H1 (cell line): Measurements from ENCODE around the gene KNDC1. TPM values are rescaled to one million over a fixed set of nuclear protein-coding genes. Genes with fewer than 3 reads are reported as not detected.
A peak's percentile ranks its signal among the peaks of the same experiment; 100 is the strongest.

Experiments
- CTCF ChIA-PET: fragments of 300-600 bp; sonication (Branson Sonifier 250); formaldehyde crosslinking; loops from one replicate; lab custom pipeline; 2021; ENCODE audit not compliant: partially characterized antibody; lab: Charles Lee
- POLR2A ChIA-PET: fragments of 300-600 bp; sonication (Branson Sonifier 250); formaldehyde crosslinking; loops from one replicate; lab custom pipeline; 2021; ENCODE audit warnings: inconsistent platforms; ENCODE audit not compliant: partially characterized antibody; lab: Charles Lee
- DNase-seq, 2 experiments: peaks; one replicate each; pipeline versions ENCODE4 v3.0.0 to v3.0.0-alpha.2; 2010 to 2022; ENCODE audit warnings: low spot score in 2 of 2, low read depth in 1 of 2, mixed read lengths in 1 of 2
- FAIRE-seq: peaks from 2 replicates; lab custom pipeline; 2011; peaks lifted over from hg19 to GRCh38; lab: Jason Lieb, UNC
- H2AFZ ChIP-seq: 2 replicates; pipeline ENCODE4 v1.8.1; 2012; ENCODE audit warnings: low read length, inconsistent platforms
- H2AK5ac ChIP-seq: 2 replicates; pipeline ENCODE4 v1.6.1; 2013; ENCODE audit warnings: low read depth, low read length
- H2BK120ac ChIP-seq: replicated peaks from 2 replicates; pipeline ENCODE3; 2013; ENCODE audit warnings: low read depth, low read length, inconsistent platforms
- H2BK12ac ChIP-seq: 2 replicates; pipeline ENCODE4 v1.6.1; 2013; ENCODE audit warnings: low read depth, low read length
- H2BK15ac ChIP-seq: 2 replicates; pipeline ENCODE4 v1.6.1; 2013; ENCODE audit warnings: low read length
- H2BK20ac ChIP-seq: 2 replicates; pipeline ENCODE4 v1.6.1; 2013; ENCODE audit warnings: low read length
- H2BK5ac ChIP-seq: 2 replicates; pipeline ENCODE4 v1.6.1; 2013; ENCODE audit warnings: low read depth, low read length
- H3K14ac ChIP-seq: 2 replicates; pipeline ENCODE4 v1.6.1; 2013; ENCODE audit warnings: inconsistent platforms; ENCODE audit not compliant: insufficient read length
- H3K18ac ChIP-seq: 2 replicates; pipeline ENCODE4 v1.6.1; 2013; ENCODE audit warnings: low read length; ENCODE audit errors: extremely low read depth
- H3K23ac ChIP-seq: 2 replicates; pipeline ENCODE4 v1.6.1; 2013; ENCODE audit warnings: inconsistent platforms; ENCODE audit not compliant: insufficient read length
- H3K23me2 ChIP-seq: 2 replicates; pipeline ENCODE4 v1.6.1; 2013; ENCODE audit warnings: low read depth, low read length
- H3K27ac ChIP-seq: 2 replicates; pipeline ENCODE4 v1.6.1; 2011; ENCODE audit warnings: low read depth, low read length, inconsistent platforms
- H3K27me3 ChIP-seq, 4 experiments: replicated peaks in 1 of 4; 1 replicate in 1 of 4; 2 replicates in 3 of 4; pipeline versions ENCODE4 v1.6.1 to v1.8.1; 2011 to 2013; ENCODE audit warnings: low read length in 3 of 4, mild to moderate bottlenecking in 3 of 4, inconsistent platforms in 2 of 4, mixed read lengths in 2 of 4, moderate library complexity in 1 of 4; ENCODE audit not compliant: control insufficient read depth in 3 of 4, insufficient read depth in 3 of 4; ENCODE audit errors: extremely low read depth in 1 of 4
- H3K36me3 ChIP-seq, 4 experiments: 2 replicates each; pipeline versions ENCODE4 v1.6.1 to v1.8.1; 2011 to 2013; ENCODE audit warnings: mild to moderate bottlenecking in 4 of 4, low read length in 3 of 4, moderate library complexity in 2 of 4, control low read depth in 1 of 4, inconsistent platforms in 1 of 4; ENCODE audit not compliant: insufficient read depth in 4 of 4, control insufficient read depth in 2 of 4
- H3K4ac ChIP-seq: replicated peaks from 2 replicates; pipeline ENCODE3; 2013; ENCODE audit warnings: low read length, low read depth, mixed read lengths, inconsistent platforms; ENCODE audit not compliant: insufficient read length
- H3K4me1 ChIP-seq, 4 experiments: replicated peaks in 1 of 4; 1 replicate in 1 of 4; 2 replicates in 3 of 4; pipeline versions ENCODE4 v1.6.1 to v1.8.1; 2011 to 2013; ENCODE audit warnings: low read length in 3 of 4, inconsistent platforms in 2 of 4, mixed read lengths in 1 of 4; ENCODE audit not compliant: insufficient read depth in 4 of 4, control insufficient read depth in 3 of 4
- H3K4me2 ChIP-seq, 2 experiments: 2 replicates each; pipeline versions ENCODE4 v1.6.1 to v1.8.1; 2011 to 2013; ENCODE audit warnings: low read depth in 2 of 2, low read length in 2 of 2, control low read depth in 1 of 2, inconsistent platforms in 1 of 2, mild to moderate bottlenecking in 1 of 2; ENCODE audit not compliant: insufficient read depth in 1 of 2
- H3K4me3 ChIP-seq, 4 experiments: fragments of 200-600, 300-600 bp in 1 of 4; sonication (generic), shearing (Covaris generic), sonication (Bioruptor Twin) in 1 of 4; 2 replicates each; pipeline versions ENCODE4 v1.5.1 to v1.8.1; 2011 to 2016; ENCODE audit warnings: low read length in 4 of 4, low read depth in 3 of 4, control low read depth in 2 of 4, inconsistent platforms in 2 of 4, mild to moderate bottlenecking in 2 of 4, mixed read lengths in 1 of 4, moderate library complexity in 1 of 4; ENCODE audit not compliant: insufficient read depth in 2 of 4; ENCODE audit errors: extremely low read depth in 1 of 4
- H3K56ac ChIP-seq: replicated peaks from 2 replicates; pipeline ENCODE3; 2013; ENCODE audit warnings: low read depth, mild to moderate bottlenecking, mixed read lengths, low read length, inconsistent platforms; ENCODE audit not compliant: insufficient read length
- H3K79me1 ChIP-seq: 2 replicates; pipeline ENCODE4 v1.6.1; 2013; ENCODE audit warnings: low read depth, low read length, control low read depth
- H3K79me2 ChIP-seq, 2 experiments: 2 replicates each; pipeline versions ENCODE4 v1.6.1 to v1.8.1; 2012 to 2013; ENCODE audit warnings: low read length in 2 of 2, mild to moderate bottlenecking in 2 of 2, inconsistent platforms in 1 of 2; ENCODE audit not compliant: insufficient read depth in 2 of 2, control insufficient read depth in 1 of 2
- H3K9ac ChIP-seq, 4 experiments: replicated peaks in 1 of 4; 1 replicate in 1 of 4; 2 replicates in 3 of 4; pipeline versions ENCODE4 v1.6.1 to v1.8.1; 2011 to 2013; ENCODE audit warnings: low read depth in 3 of 4, low read length in 3 of 4, control low read depth in 2 of 4, mild to moderate bottlenecking in 2 of 4, moderate library complexity in 2 of 4, inconsistent platforms in 1 of 4; ENCODE audit errors: extremely low read depth in 1 of 4
- H3K9me3 ChIP-seq, 2 experiments: 2 replicates each; pipeline versions ENCODE4 v1.6.1 to v1.8.1; 2012 to 2013; ENCODE audit warnings: mild to moderate bottlenecking in 2 of 2, moderate library complexity in 2 of 2, control low read depth in 1 of 2, inconsistent platforms in 1 of 2, low read depth in 1 of 2, low read length in 1 of 2, mixed read lengths in 1 of 2; ENCODE audit not compliant: insufficient read depth in 2 of 2
- H4K20me1 ChIP-seq, 2 experiments: replicated peaks in 1 of 2; 2 replicates each; pipeline versions ENCODE3 to v1.8.1; 2011 to 2013; ENCODE audit warnings: inconsistent platforms in 2 of 2, low read length in 2 of 2, mild to moderate bottlenecking in 1 of 2; ENCODE audit not compliant: insufficient read depth in 2 of 2, control insufficient read depth in 1 of 2
- H4K5ac ChIP-seq: 2 replicates; pipeline ENCODE4 v1.6.1; 2013; ENCODE audit warnings: low read length, low read depth, mixed read lengths, inconsistent platforms; ENCODE audit not compliant: insufficient read length
- H4K8ac ChIP-seq: 2 replicates; pipeline ENCODE4 v1.8.0; 2013; ENCODE audit warnings: mild to moderate bottlenecking, moderate library complexity, low read length, inconsistent platforms; ENCODE audit not compliant: insufficient read depth; ENCODE audit errors: extremely low read depth
- H4K91ac ChIP-seq: replicated peaks from 2 replicates; pipeline ENCODE3; 2013; ENCODE audit warnings: low read length, mixed read lengths, inconsistent platforms; ENCODE audit not compliant: insufficient read length
- ATF2 ChIP-seq: IDR thresholded peaks from 2 replicates; pipeline ENCODE4 v1.6.1; 2012; ENCODE audit warnings: low read length, inconsistent platforms
- BRCA1 ChIP-seq: IDR thresholded peaks from 2 replicates; pipeline ENCODE4 v1.6.1; 2012; ENCODE audit warnings: low read depth, low read length, improper control_type of control experiment
- CBX8 ChIP-seq: fragments of 300-800, 300-1000 bp; sonication (generic); IDR thresholded peaks from 2 replicates; pipeline ENCODE4 v1.7.1; 2016; ENCODE audit warnings: low read depth, low read length, borderline replicate concordance
- CTBP2 ChIP-seq: IDR thresholded peaks from 2 replicates; pipeline ENCODE4 v1.7.0; 2011; ENCODE audit warnings: borderline replicate concordance, mild to moderate bottlenecking, moderate library complexity, mixed read lengths, low read length; ENCODE audit not compliant: insufficient read depth, insufficient read length
- EZH2 ChIP-seq: fragments of 200-600 bp; sonication (generic); IDR thresholded peaks from 2 replicates; pipeline ENCODE4 v1.7.1; 2012; ENCODE audit warnings: low read depth, mild to moderate bottlenecking, moderate library complexity, low read length, inconsistent platforms; ENCODE audit not compliant: severe bottlenecking
- JUND ChIP-seq: IDR thresholded peaks from 2 replicates; pipeline ENCODE4 v1.6.1; 2011; ENCODE audit warnings: mild to moderate bottlenecking, improper control_type of control experiment, low read length
- KDM1A ChIP-seq: fragments of 200-600, 300-600 bp; sonication (generic); IDR thresholded peaks from 2 replicates; pipeline ENCODE4 v1.7.1; 2016; ENCODE audit warnings: mild to moderate bottlenecking, low read length, borderline replicate concordance
- MAX ChIP-seq: IDR thresholded peaks from 2 replicates; pipeline ENCODE4 v1.6.1; 2012; ENCODE audit warnings: inconsistent platforms
- RXRA ChIP-seq: IDR thresholded peaks from 2 replicates; pipeline ENCODE4 v1.6.1; 2011; ENCODE audit warnings: low read depth, mild to moderate bottlenecking, low read length, moderate library complexity; ENCODE audit not compliant: insufficient read depth
- SP1 ChIP-seq: IDR thresholded peaks from 2 replicates; pipeline ENCODE4 v1.6.1; 2011; ENCODE audit warnings: low read depth, low read length
- YY1 ChIP-seq: IDR thresholded peaks from 2 replicates; pipeline ENCODE4 v1.6.1; 2011; ENCODE audit warnings: low read depth, mild to moderate bottlenecking, low read length
- WGBS, 2 experiments: shearing (Covaris generic) in 1 of 2; methylation state at CpG; one replicate each; pipeline versions ENCODE4 v1.1.6 to v1.1.7; 2013 to 2015; ENCODE audit warnings: low lambda C conversion rate in 2 of 2, mixed read lengths in 2 of 2, inconsistent platforms in 1 of 2, low coverage in 1 of 2, missing lambda C conversion rate in 1 of 2; ENCODE audit not compliant: insufficient replicate concordance in 2 of 2, insufficient coverage in 1 of 2, insufficient read length in 1 of 2; ENCODE audit errors: extremely low coverage in 1 of 2, missing lambda C conversion rate in 1 of 2; 5-methylcytosine and 5-hydroxymethylcytosine counted together
- polyA plus RNA-seq, 7 experiments: library from polyadenylated mRNA; depleted of rRNA in 3 of 7; stranded (reverse) in 5 of 7; unstranded in 2 of 7; fragments of >200 nt in 5 of 7; fragments of 200-250 nt in 2 of 7; gene quantifications; 1 replicate in 5 of 7; 2 replicates in 1 of 7; 4 replicates in 1 of 7; pipeline versions ENCODE4 v1.2.1 to v1.2.3, GENCODE V29; 2011 to 2013; ENCODE audit warnings: missing spikeins in 2 of 7, mixed read lengths in 2 of 7
- total RNA-seq: library from RNA; stranded (reverse); fragmentation: NEBNext Ultra II Directional; extraction: Animal tissue kit (Norgen Biotek cat#: 25700); gene quantifications from 2 replicates; pipeline ENCODE4 v1.2.1, GENCODE V29; 2021

KNDC1 gene
- total and polyA plus RNA-seq, 2 of the 8 experiments (the other 6 are each of a cell fraction or from before 2014, with no cell fraction given): 7.5 to 16.7 TPM

DNA sequence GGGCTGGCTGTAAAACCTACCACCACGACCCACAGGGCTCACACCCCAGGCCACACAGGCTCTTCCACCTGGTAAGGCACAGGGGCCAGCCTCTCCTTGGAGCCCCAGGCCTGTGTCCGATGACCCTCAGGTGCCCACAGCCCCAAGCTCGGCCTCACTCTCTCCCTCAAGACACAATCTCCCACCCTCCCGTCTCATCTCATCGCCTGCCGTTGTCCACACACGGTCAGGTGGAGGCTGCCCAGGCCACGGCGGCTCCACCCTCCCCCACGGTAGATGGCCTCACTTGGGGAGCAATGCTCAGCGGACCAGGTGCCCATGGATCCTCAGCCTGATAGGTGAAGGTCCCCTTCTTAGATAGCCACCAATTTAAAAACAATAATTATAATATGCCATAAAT lies 61.3 kb downstream of the KNDC1 start:
- Histone ChIP-seq H2BK20ac (no peak overlapping the region; the same call in 1 of the 2 replicates), H3K23me2 (no peaks in the 10 kb centered on the region; the same call in 1 of the 2 replicates), H3K4me1 (peaks cover 0 to 18% (median 12%) of the 10 kb centered on the region in 4 experiments; a peak in 6 of 7 replicates), H2BK12ac (peak overlapping the region; percentile 81; the same call in 1 of the 2 replicates), H3K23ac (no peak overlapping the region), H2BK5ac (peak overlapping the region; percentile 71; the same call in 1 of the 2 replicates), H4K20me1 (peaks cover 0 to 3% of the 10 kb centered on the region in 2 experiments), H3K79me1 (no peaks in the 10 kb centered on the region), H2AK5ac (no peak overlapping the region), H3K9ac (no peak overlapping the region), H2AFZ (no peak overlapping the region), H3K56ac (no peak overlapping the region), H3K27me3 (no peaks in the 10 kb centered on the region), H2BK15ac (peak overlapping the region; percentile 1; the same call in 1 of the 2 replicates), H3K4me2 (no peak overlapping the region), H4K91ac (peak overlapping the region; percentile 56), H2BK120ac (no peak overlapping the region), H3K79me2 (no peaks in the 10 kb centered on the region), H4K5ac (no peak overlapping the region), H3K9me3 (no peaks in the 10 kb centered on the region), H3K4ac (no peak overlapping the region), H3K14ac (no peak overlapping the region), H3K18ac (no peak overlapping the region; the same call in 1 of the 2 replicates), H3K27ac (no peak overlapping the region; the same call in 1 of the 2 replicates), H4K8ac (peak overlapping the region; percentile 51; the same call in 1 of the 2 replicates), H3K36me3 (no peaks in the 10 kb centered on the region), H3K4me3 (no peak overlapping the region)
- ChIA-PET POLR2A (no interaction called here), CTCF (interaction anchor here (0.6 kb wide), 1 partner anchor 121 kb away, joined by 3 read pairs; no protein-coding TSS in a partner anchor)
- WGBS, 2 experiments: 97% methylated on average over 10 of the region's 11 CpGs; no CpG with 5 or more reads in 1 of the 2 experiments
- no peak for DNase-seq
- FAIRE-seq: no peak
- no peak for TF ChIP-seq MAX
- no peak for TF ChIP-seq SP1
- no peak for TF ChIP-seq JUND
- no peak for TF ChIP-seq RXRA
- TF ChIP-seq CBX8: no peak
- no peak for TF ChIP-seq KDM1A
- TF ChIP-seq EZH2: no peak
- no peak for TF ChIP-seq CTBP2
- no peak for TF ChIP-seq YY1
- no peak for TF ChIP-seq BRCA1
- TF ChIP-seq ATF2: no peak
